Fibroblast of upper back skin (primary cell): ENCODE data around the gene BMPR1B.
"Not testable (repeated sequence)": the region's sequence is repeated elsewhere in the genome, so short reads cannot be mapped to it uniquely, and the experiment has no call there.

Experiments used
- DNase-seq: peaks from one replicate; pipeline ENCODE4 v3.0.0-alpha.2; 2013

The BMPR1B gene

DNA sequence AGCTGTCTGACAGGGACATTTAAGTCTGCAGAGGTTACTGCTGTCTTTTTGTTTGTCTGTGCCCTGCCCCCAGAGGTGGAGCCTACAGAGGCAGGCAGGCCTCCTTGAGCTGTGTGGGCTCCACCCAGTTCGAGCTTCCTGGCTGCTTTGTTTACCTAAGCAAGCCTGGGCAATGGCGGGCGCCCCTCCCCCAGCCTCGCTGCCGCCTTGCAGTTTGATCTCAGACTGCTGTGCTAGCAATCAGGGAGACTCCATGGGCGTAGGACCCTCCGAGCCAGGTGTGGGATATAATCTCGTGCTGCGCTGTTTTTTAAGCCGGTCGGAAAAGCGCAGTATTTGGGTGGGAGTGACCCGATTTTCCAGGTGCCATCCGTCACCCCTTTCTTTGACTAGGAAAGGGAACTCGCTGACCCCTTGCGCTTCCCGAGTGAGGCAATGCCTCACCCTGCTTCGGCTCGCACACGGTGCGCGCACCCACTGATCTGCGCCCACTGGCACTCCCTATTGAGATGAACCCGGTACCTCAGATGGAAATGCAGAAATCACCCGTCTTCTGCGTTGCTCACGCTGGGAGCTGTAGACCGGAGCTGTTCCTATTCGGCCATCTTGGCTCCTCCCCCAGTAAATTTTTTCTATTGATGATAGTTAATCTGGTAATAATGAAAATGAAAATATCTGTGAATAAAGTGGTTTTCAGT is 83.6 kb downstream of the BMPR1B start:
- DNase-seq: not testable (repeated sequence)

DNA sequence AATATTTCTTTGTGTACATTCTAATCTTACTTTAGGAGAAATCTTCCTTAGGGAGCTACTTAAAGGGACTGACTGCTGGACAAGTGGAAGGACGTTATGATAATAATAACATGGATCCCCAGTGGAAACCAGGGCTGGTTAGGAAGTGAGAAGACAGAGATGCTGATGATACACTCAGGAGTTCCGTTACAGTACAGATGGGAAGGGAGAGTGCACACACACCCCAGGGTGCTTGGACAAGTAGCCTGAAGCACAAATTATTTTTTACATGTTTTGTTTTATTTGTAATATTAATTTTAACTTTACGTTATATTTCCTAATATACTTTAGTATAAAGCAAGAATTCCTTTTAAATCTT is 84.1 kb downstream of the BMPR1B start:
- no peak for DNase-seq

DNA sequence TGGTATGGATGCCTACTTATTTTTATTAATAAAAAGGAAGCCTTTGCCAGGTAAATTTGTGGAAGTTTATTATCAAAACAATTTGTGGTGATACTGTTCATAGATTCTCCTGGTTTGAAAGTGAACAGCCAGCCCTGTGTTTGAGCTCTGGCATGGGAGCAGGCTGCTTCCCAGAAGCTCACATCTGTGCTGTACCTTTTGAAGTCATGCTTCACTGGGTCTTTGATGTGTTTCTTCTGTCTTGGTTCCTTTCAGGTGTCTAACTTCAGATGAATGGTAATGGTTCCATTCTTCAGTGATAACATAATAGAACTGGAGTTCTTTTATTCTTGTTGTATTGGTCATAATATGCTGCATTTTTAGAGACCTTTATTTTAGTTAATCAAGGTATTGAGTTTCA is 85.5 kb downstream of the BMPR1B start:
- no peak for DNase-seq

DNA sequence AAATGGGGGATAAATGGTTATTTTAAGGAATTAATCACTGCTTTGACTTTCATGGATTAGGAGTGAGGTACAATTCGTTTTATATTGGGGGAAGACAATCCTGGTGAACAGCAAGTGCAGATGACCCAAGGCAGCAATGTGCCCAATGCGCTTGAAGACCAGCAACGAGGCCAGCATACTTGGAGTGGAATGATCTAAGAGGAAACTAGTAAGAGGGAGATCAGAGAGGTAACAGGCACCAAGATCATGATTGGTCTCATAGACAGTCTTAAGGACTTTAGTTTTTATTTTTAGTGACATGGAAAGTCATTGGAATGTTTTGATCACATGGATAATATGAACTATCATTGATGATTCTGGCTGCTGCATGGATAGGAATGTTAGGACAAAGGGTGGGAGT is 90.6 kb downstream of the BMPR1B start:
- DNase-seq: no peak

DNA sequence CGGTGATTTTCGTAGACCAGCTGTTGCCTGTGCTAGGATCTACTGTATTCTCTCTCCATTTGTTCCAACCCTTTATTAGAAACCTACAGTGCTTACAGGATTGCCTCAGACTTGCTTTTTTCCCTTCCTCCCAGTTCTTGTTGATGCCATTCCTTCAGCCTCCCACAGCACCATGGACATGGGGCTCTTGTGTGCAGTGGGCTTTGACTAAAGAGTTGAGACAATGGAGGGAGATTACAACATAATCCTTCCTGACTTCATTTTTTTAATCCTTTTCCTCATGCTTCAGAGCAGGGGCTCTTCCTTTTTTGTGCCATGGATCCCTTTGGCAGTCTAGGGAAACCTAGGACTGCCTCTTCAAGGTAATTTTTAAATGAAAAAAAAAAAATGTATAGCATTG is 92.1 kb downstream of the BMPR1B start:
- no peak for DNase-seq

DNA sequence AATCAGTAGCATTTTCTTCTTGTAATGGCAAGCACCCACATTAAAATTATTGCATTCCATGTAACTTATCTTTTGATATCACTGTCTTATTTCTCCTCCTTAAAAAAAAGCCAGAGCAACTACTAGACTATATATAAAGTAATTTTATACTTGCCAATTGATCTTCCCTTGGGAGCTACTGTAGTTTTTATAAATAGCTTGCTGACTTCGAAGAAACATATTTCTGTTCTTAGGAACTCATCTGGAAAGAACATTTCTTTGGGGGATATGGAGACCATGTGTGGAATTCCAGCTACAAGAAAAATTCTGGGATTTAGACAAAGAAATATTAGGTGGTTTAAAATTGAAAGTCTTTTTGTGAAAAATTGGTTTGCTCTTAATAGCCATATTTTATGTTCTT is 94.9 kb downstream of the BMPR1B start:
- DNase-seq: peak; percentile 73

DNA sequence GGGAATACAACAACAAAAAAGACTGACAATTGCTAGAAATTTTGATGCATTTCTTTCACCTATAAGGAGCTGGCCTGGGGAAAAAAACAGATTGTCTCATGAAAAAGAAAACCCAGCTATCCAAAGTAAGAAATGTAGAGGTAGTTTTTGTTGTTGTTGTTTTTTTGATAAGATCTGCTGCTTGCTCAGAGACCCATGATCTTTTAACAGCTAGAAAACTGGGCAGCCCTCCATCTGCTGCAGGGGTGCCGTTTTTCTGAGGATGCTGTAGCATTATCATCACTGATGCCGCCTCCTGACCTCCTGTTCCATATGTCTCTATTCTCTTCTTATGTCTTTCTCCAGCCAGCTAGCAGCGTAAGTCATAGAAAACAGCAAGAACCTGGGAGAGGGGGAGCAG is 98.3 kb downstream of the BMPR1B start:
- no peak for DNase-seq

DNA sequence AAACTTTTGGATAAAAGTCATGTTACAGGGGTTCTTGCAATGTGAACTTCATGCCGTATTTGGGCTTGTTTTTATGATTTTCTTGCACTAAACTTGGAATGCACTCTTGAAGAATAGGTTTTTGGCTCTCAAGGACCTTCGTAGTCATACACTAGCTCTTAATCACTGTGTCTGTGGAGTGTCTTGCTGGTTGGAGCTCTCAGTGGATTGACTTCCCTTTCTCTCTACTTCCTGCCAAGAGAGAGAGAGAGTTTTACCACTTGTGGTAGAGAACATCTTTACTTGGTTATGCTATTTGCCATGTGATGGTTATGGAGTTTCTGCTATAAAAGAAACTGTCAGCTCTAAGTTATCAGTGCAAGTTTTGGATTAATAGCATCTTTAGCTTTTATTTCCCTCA is 112.4 kb downstream of the BMPR1B start:
- DNase-seq: peak; percentile 45

DNA sequence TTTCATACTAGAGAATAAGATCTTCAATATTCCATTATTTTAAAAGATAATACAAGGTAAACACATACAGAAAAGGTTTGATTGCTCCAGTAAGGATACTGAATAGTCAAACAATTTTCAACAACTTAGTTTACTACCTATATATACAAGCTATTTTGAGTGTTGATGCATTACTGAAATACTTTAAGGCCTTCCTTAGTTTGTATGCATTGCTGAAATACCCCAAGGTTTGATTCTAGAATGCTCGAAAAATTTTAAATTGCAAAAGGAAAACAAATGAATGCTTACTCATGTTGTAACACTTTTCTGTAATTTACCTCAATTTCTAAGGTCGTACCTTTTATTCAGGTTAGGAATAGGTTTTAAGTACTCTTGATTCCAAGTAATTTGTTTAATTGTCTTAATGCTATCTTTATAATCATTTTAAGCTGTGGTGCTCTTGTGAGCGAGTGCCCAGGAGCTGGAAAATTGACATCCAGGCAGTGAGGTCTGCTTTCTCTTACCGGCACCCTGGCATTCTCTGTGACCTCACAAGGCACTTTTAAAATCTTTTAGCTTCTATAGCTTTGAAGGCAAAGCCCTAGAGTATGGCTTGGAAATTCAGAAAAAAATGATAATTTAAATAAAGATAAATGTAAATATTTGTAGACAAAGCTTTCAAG is 114.0 kb downstream of the BMPR1B start:
- peak; percentile 12 for DNase-seq

DNA sequence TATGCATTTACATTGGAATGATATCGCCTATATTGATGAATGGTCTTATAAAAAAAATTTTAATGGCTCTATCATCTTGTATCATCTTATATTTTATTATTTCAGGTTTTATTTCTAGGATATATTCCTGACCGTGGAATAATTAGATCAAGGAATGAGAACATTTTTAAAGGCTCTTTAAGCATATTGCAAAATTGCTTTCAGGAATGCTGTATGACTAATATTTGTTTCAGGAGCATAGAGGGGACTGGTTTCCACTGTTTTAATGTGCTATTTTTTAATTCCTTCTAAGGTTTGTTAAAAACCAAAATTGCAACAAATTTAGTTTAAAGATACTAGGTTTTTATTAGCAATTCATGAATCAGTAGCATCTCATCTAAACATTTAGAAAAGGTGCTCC is 120.2 kb downstream of the BMPR1B start:
- DNase-seq: peak; percentile 58

DNA sequence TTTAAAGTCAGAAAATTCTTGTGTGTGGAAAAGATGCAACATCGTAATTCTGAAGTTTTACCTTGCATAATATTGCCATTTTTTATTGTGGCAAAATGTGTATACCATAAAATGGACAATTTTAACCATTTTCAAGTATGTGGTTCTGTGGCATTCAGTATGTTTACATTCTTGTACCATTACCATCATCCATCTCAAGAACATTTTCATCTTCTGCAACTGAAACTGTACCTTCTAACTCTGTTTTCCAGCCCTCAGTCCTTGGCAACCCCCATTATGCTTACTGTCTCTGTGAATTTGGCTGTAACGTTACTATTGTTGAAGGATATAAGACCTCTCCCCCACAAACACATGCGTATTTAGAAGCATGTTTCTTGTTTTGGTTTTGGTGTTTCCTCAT is 123.2 kb downstream of the BMPR1B start:
- peak; percentile 67 for DNase-seq

DNA sequence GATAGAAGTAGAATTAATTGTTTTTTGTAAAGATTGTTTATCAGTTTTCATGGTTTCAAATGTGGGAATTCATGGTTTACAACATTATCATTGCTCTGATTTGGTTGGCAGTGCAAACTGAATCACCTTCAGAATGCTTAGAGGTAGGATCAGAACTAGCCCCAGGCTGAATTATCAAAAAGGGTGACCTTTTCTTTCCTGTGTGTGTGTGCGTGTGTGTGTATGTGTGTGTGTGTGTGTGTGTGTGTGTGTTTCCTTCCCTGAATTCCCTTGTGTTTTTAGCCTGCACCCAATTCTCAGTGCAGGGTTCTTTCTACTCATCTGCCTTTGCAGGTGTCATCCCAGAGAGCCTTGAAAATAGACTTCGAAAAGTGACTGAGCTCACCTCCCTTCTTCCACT is 125.0 kb downstream of the BMPR1B start:
- DNase-seq: no peak

DNA sequence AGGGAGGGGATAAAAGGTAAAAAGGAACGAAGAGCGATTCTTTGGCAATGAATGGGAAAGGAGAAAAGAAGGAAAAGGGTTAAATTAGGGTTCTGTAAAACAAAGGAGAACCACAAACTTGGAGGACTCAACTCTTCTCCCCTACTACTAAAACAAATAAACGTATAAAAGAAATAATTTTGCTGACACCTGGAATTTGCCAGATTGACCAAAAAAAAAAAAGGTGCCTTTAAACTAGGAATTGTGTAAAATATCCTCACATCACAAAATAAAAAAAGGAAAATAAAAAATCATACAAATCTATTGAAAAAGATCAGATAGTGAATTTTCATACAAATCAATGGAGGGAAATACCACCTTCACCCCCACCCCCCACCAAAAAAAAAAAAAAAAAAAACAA is 129.3 kb downstream of the BMPR1B start:
- DNase-seq: no peak

DNA sequence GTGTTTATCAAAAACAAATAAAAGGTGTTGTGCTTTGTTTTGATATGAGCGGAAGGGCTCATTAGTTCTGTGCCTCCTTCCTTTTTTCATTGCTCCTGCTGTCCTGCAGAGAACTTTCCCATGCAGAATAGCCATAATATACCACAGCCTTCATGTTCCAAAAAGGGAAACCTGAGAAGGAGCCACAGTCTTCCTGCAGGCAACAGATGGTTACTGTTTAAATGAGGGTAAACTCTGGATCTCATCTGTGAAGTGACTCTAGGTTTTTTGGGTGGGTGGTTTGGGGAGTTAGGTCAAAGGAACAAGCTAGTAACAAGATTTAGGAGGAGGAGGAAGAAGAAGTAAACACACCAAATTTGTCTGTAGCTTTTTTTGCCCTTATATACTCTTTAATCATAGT is 131.8 kb downstream of the BMPR1B start:
- peak; percentile 10 for DNase-seq

DNA sequence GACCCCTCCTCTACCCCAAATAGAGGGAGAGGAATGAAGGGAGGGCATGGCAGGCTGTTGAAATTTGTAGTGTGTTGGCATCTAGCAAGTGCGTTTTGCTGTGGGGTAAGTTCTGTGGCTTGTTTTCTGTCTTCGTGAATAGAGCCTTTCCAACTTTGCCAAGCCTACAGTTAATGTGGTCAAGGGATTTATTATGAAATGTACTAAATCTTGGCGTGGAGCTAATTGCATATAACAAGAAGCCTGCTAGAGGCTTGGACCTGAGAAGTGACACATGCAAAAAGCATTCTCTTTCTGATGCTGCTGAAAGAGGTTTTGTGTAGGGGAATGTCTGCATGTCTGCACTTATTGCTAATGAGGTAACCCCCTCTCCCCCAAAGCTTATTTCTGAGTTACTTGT is 132.2 kb downstream of the BMPR1B start:
- DNase-seq: peak; percentile 93

DNA sequence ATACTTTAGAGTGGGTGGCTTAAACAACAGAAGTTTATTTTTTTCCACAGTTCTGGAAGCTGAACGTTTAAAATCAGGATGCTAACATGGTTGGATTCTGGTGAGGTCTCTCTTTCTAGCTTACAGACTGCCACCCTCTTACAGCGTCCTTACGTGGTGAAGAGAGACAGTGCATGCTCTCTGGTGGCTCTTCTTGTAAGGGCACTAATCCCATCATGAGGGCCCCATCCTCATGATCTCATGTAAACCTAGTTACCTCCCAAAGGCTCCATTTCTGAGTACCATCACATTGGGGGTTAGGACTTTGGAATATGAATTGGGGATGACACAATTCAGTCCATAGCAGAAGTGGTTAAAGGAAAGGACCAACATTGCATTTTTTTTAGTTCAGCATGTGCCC is 132.8 kb downstream of the BMPR1B start:
- DNase-seq: no peak

DNA sequence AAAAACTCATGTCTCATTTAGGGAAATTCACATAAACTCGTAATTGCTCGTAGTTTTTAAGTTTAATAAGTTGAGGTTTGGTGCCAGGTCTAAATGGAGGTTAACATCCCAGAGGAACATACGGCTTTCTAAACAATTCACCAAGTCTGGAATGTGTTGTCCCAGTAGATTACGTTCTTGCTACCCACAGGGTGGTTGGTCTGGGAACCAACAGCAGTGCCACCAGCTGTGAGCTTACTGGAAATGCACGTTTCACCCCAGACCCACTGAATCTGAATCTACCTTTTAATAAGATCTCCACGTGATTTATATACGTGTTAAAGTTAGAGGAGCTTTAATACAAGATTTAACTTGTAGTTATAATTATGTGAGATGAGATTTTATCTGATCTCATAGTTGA is 134.3 kb downstream of the BMPR1B start:
- peak; percentile 3 for DNase-seq

DNA sequence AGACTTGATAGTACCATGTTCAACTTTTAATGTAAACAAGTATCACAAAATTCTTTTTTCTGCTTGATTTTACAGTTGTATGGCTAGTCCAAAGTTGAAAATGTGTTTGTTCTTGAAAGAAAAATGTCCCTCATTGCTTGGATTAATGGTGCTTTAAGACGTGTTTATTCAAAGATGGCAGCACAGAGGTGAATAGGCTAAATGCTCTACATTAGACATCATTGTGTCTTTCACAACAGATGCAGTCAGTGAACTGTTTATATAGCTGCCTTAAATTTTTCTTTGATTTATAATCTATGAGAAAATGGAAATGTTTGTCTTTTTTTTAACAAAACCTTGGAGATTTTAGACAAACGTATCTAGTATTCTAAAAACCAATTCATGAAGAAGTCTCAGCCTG is 137.3 kb downstream of the BMPR1B start:
- DNase-seq: no peak

DNA sequence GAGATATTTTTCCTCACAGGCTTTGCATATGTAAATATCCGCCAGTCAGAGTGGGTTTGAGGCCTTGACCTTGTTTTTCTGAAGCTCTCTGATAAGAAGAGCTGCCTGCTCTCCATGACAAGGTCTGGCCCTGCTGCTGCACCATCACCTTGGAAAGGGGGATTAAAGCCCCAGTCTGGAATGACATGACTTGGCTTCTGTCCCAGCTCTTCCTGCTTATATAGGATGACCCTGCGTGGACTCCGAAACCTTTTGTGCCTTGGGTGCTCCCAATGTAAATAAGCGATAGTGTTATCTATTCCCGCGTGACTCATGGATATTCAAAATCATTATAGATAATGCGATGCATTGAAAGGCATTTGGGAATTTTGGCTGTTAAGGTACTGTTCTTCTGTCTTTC is 139.3 kb downstream of the BMPR1B start:
- DNase-seq: no peak

DNA sequence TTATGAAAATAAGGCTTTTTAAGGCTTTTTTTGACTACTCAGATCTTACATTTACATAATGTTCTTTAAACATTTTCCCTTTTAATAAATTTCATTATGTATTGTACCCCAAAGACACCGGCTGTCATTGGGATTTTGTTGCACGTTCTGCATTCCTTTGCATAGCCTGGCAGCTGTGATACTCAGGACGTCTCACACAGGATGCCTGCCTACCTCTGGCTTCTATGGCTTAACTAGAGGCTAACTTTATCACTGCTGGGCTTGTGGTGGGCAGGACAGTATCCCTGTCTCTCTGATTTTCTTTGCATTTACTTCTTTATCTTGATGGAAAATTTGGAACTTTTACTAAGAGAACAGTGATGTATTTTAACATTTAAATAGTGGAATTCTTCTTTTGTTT is 147.8 kb downstream of the BMPR1B start:
- DNase-seq: no peak

DNA sequence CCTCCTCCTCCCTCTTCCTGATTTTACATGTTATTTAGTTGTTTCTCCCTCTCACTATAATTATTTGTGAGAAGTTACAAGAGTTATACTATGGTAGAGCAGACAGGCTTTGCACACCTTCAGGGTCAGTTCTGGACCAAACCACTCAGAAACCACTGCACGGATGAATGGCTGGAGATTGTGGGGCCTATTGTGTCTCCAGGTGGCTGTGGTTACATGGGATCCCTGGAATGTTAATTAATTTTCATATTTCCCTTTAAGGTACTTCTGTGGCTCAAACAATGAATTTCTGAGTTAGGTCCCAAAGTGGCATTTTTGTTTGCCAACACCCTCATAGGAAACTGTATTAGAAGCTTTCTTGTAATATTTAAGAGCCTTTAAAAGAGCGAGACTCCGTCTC is 151.9 kb downstream of the BMPR1B start:
- DNase-seq: no peak

DNA sequence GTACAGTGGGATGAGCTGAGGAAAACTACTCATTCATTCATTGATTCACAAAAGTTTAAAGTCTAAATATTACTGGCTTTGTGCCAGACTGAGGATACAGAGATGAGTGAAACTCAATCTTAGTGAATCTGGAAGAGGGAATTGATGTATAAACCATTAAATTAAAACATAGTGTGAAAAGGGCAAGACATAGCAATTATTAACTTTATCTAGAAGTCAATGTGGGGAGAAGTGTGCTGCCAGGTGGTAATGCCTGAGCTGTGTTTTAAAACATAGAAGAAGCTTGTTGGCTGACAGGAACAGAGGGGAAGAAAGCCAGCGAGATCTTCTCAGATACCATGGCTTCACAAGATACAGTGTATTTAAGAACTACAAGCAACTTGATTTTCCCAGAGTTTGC is 153.4 kb downstream of the BMPR1B start:
- DNase-seq: no peak

DNA sequence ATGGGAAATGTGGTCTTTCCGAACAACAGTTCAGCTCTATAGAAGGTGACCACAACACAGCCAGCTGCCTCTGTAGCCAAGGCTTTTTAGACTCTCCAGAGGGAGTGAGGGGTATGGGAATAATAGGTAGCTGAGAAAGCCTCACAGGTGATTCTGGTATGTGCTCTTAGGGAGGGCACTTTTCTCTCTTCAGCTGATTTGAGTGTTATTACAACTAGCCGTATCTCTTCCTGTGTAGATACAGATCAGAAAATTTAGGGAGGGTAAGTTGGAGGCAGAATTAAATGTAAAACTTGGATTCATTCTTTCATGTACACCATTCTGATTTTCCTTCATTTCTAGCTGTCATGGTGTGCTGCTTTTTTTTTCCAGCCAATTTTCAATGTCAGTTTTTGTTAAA is 154.9 kb downstream of the BMPR1B start:
- DNase-seq: no peak

DNA sequence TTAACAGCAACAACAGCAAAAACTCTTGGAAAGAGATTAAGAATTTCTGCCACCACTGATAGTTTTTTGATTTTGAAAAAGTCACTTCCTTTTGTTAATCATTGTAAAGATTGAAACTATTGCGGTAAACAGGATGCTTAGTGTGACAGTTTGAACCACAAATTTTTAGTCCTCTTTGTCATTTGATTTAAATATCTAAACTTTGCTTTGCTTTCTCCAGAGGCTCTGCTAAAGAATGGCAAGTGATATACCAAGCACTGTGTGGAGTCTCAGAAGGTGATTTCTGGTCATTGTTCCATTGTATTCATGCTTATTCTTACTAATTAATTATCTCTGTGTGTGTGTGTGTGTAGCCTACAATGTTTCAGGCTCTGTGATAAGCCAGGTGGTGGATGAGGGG is 155.6 kb downstream of the BMPR1B start:
- no peak for DNase-seq

DNA sequence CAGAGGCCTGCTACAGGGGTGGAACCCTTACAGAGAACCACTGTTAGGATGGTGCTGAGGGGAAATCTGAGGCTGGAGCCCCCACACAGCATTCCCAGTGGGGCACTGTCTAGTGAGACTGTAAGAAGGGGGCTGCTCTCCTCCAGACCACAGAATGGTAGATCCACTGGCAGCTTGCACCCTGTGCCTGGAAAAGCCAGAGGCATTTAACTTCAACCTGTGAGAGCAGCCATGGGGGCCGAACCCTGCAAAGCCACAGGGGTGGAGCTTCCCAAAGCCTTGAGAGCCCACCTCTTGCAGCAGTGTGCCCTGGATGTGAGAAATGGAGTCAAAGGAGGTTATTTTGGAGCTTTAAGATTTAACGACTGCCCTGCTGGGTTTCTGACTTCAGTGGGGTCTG is 159.4 kb downstream of the BMPR1B start:
- no peak for DNase-seq
